HAP-1 (cell line): ENCODE data around the gene IBA57.

ENCODE experiments used
- DNase-seq, 2 experiments: peaks; one replicate each; pipeline ENCODE4 v3.0.0-alpha.2; 2016 to 2020; ENCODE audit warnings: low spot score in 2 of 2
- H3K27me3 ChIP-seq: fragments of 250-450 bp; sonication (Bioruptor Pico); 2 replicates; pipeline ENCODE4 v1.5.1; 2020; ENCODE audit warnings: low read depth, mild to moderate bottlenecking, moderate library complexity
- H3K36me3 ChIP-seq: fragments of 250-450 bp; sonication (Bioruptor Pico); replicated peaks from 2 replicates; pipeline ENCODE4 v1.5.1; 2020; ENCODE audit warnings: mild to moderate bottlenecking
- H3K4me1 ChIP-seq: fragments of 250-450 bp; sonication (Bioruptor Pico); 2 replicates; pipeline ENCODE4 v1.5.1; 2020; ENCODE audit warnings: mild to moderate bottlenecking
- H3K4me3 ChIP-seq: fragments of 250-450 bp; sonication (Bioruptor Pico); 2 replicates; pipeline ENCODE4 v1.5.1; 2020; ENCODE audit warnings: mild to moderate bottlenecking, moderate library complexity
- H3K9me3 ChIP-seq: fragments of 250-450 bp; sonication (Bioruptor Pico); 2 replicates; pipeline ENCODE4 v1.5.1; 2020; ENCODE audit warnings: mild to moderate bottlenecking, moderate library complexity
- in situ Hi-C: fragments of 300-500 bp; cut with MboI; formaldehyde crosslinking; loops from 3 replicates; pipeline ENCODE4 v1.14.3; 2020; ENCODE audit warnings: low sequenced_read_pairs, inconsistent platforms, mixed read lengths

IBA57 gene

GRCh38 chr1:228209657-228210056 lies 44.1 kb downstream of the IBA57 start:
- no peak overlapping the region for H3K4me3 ChIP-seq
- H3K36me3 ChIP-seq: no peaks in the 10 kb centered on the region
- no peak for DNase-seq
- in situ Hi-C loops: no loop called here
- no peaks in the 10 kb centered on the region for H3K4me1 ChIP-seq
- H3K9me3 ChIP-seq: no peaks in the 10 kb centered on the region
- H3K27me3 ChIP-seq: no peaks in the 10 kb centered on the region

GRCh38 chr1:228210076-228210651 lies 44.6 kb downstream of the IBA57 start:
- H3K4me1 ChIP-seq: no peaks in the 10 kb centered on the region
- in situ Hi-C loops: no loop called here
- H3K9me3 ChIP-seq: no peaks in the 10 kb centered on the region
- no peak overlapping the region for H3K4me3 ChIP-seq
- no peaks in the 10 kb centered on the region for H3K36me3 ChIP-seq
- no peak for DNase-seq
- H3K27me3 ChIP-seq: no peaks in the 10 kb centered on the region

GRCh38 chr1:228210712-228211530 lies 45.3 kb downstream of the IBA57 start:
- H3K4me3 ChIP-seq: no peak overlapping the region
- in situ Hi-C loops: no loop called here
- H3K27me3 ChIP-seq: no peaks in the 10 kb centered on the region
- H3K9me3 ChIP-seq: no peaks in the 10 kb centered on the region
- H3K4me1 ChIP-seq: no peaks in the 10 kb centered on the region
- H3K36me3 ChIP-seq: no peaks in the 10 kb centered on the region
- no peak for DNase-seq

GRCh38 chr1:228211531-228212414 lies 46.2 kb downstream of the IBA57 start:
- Histone ChIP-seq H3K27me3 (no peaks in the 10 kb centered on the region), H3K9me3 (no peaks in the 10 kb centered on the region), H3K4me3 (no peak overlapping the region), H3K36me3 (no peaks in the 10 kb centered on the region), H3K4me1 (no peaks in the 10 kb centered on the region)
- no peak for DNase-seq
- in situ Hi-C loops: no loop called here

- DNase-seq: no peak
- Histone ChIP-seq H3K36me3 (no peaks in the 10 kb centered on the region), H3K4me1 (no peaks in the 10 kb centered on the region), H3K4me3 (no peak overlapping the region), H3K27me3 (no peaks in the 10 kb centered on the region), H3K9me3 (no peaks in the 10 kb centered on the region)
- in situ Hi-C loops: no loop called here
Measured at GRCh38 chr1:228212415-228212965, 46.9 kb downstream of the IBA57 start.

- Histone ChIP-seq H3K9me3 (no peaks in the 10 kb centered on the region), H3K4me3 (peak overlapping the region; percentile 36), H3K27me3 (no peaks in the 10 kb centered on the region), H3K36me3 (no peaks in the 10 kb centered on the region), H3K4me1 (no peaks in the 10 kb centered on the region)
- in situ Hi-C loops: no loop called here
- DNase-seq: peak; percentile 75 to 96
Measured at GRCh38 chr1:228212966-228213844, 47.6 kb downstream of the IBA57 start.

GRCh38 chr1:228213917-228214808 lies 48.6 kb downstream of the IBA57 start:
- in situ Hi-C loops: no loop called here
- DNase-seq: no peak
- no peaks in the 10 kb centered on the region for H3K4me1 ChIP-seq
- no peaks in the 10 kb centered on the region for H3K36me3 ChIP-seq
- H3K9me3 ChIP-seq: no peaks in the 10 kb centered on the region
- H3K27me3 ChIP-seq: no peaks in the 10 kb centered on the region
- peak overlapping the region; percentile 27 for H3K4me3 ChIP-seq

GRCh38 chr1:228214921-228215662 lies 49.5 kb downstream of the IBA57 start:
- no peaks in the 10 kb centered on the region for H3K9me3 ChIP-seq
- no peaks in the 10 kb centered on the region for H3K36me3 ChIP-seq
- H3K4me1 ChIP-seq: no peaks in the 10 kb centered on the region
- DNase-seq: no peak
- no peaks in the 10 kb centered on the region for H3K27me3 ChIP-seq
- in situ Hi-C loops: no loop called here
- H3K4me3 ChIP-seq: no peak overlapping the region

- in situ Hi-C loops: no loop called here
- Histone ChIP-seq H3K4me3 (no peak overlapping the region), H3K4me1 (no peaks in the 10 kb centered on the region), H3K9me3 (no peaks in the 10 kb centered on the region), H3K27me3 (no peaks in the 10 kb centered on the region), H3K36me3 (no peaks in the 10 kb centered on the region)
- no peak for DNase-seq
Measured at GRCh38 chr1:228215663-228216116, 50.1 kb downstream of the IBA57 start.

GRCh38 chr1:228216371-228217320 lies 51.0 kb downstream of the IBA57 start:
- H3K4me3 ChIP-seq: no peak overlapping the region
- no peaks in the 10 kb centered on the region for H3K9me3 ChIP-seq
- DNase-seq: no peak
- in situ Hi-C loops: no loop called here
- no peaks in the 10 kb centered on the region for H3K36me3 ChIP-seq
- H3K4me1 ChIP-seq: no peaks in the 10 kb centered on the region
- H3K27me3 ChIP-seq: no peaks in the 10 kb centered on the region
